ENCODE results near the gene FRA10AC1. TPM values are rescaled to one million over a fixed set of nuclear protein-coding genes. Genes with fewer than 3 reads are reported as not detected.

Gene FRA10AC1
- total RNA-seq, 2 donors from 2014 or later, result 20.0 to 23.7 TPM

DNA sequence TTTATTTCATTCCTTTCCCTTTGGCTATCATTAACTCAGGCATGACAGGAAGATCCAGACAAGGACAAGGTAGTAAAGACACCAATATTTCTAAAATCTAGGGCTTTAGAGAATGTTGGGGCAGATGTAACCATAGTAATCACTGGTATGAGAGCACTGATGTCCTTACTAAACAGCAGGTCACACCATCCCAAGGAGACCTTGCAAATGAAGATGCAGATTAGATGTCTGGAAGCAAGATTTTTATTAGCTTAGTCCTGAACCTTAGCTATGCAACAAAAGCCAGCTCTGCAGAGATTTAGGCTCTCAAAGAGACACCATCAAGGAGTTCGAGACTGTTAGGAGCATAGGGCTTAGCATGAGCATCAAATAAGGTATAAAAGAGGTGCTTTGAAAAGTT lies 23.6 kb upstream of the FRA10AC1 start:
- intact Hi-C loops (cut with DNase I), result no loop called here
- Histone ChIP-seq H3K9me3 (no peaks in the 10 kb centered on the region), H3K4me1 (peaks cover 10% of the 10 kb centered on the region), H3K27me3 (no peaks in the 10 kb centered on the region), H3K27ac (no peak overlapping the region), H3K36me3 (replicated peaks in 1 of 2; ENCODE audit: insufficient read depth in 1 of 2, low read depth in 2 of 2) (no peaks in the 10 kb centered on the region), H3K4me3 (no peak overlapping the region)
- 38 to 62% methylated on average over 1 of the region's 1 CpG for WGBS, 2 donors
- DNase-seq, result no peak
- TF ChIP-seq CTCF (IDR thresholded peaks at IDR 0.05) (no peak), POLR2A (IDR thresholded peaks at IDR 0.05) (no peak)
- no peak for ATAC-seq

- H3K9me3 ChIP-seq, result no peaks in the 10 kb centered on the region
- DNase-seq (no peak), ATAC-seq (no peak)
- H3K27me3 ChIP-seq, result no peaks in the 10 kb centered on the region
- no peak overlapping the region for H3K4me3 ChIP-seq
- H3K36me3 ChIP-seq (replicated peaks in 1 of 2; ENCODE audit: insufficient read depth in 1 of 2, low read depth in 2 of 2), result no peaks in the 10 kb centered on the region
- no peaks in the 10 kb centered on the region for H3K4me1 ChIP-seq
- H3K27ac ChIP-seq, result no peak overlapping the region
- 69 to 77% methylated on average over 2 of the region's 2 CpGs for WGBS, 2 donors
- TF ChIP-seq POLR2A (IDR thresholded peaks at IDR 0.05) (no peak), CTCF (IDR thresholded peaks at IDR 0.05) (no peak)
- intact Hi-C loops (cut with DNase I), result no loop called here
Observed at GRCh38 chr10:93723153-93723552, 20.8 kb upstream of the FRA10AC1 start.

DNA sequence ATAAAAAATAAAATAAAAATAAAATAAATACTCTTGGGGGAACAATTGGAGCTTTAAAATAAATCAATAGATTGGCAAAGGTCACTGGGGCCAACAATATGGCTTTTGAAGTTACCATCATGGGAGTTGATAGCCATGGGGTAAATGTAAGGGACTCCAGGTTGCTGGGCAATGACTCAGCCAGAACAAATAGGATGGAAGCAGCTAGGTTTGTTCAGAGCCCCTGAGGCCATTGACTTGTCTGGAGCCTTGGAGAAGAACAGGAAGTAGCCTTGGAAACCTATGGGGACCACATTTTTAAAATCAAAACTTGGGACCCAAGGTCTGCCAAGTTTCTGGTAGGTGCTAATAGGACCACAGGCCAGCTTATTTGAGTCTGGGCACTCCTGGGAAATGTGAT lies 20.2 kb upstream of the FRA10AC1 start:
- Histone ChIP-seq H3K27me3 (no peaks in the 10 kb centered on the region), H3K9me3 (no peaks in the 10 kb centered on the region), H3K4me3 (no peak overlapping the region), H3K4me1 (no peaks in the 10 kb centered on the region), H3K36me3 (replicated peaks in 1 of 2; ENCODE audit: insufficient read depth in 1 of 2, low read depth in 2 of 2) (no peaks in the 10 kb centered on the region), H3K27ac (no peak overlapping the region)
- DNase-seq (no peak), ATAC-seq (no peak)
- TF ChIP-seq POLR2A (IDR thresholded peaks at IDR 0.05) (no peak), CTCF (IDR thresholded peaks at IDR 0.05) (no peak)
- intact Hi-C loops (cut with DNase I), result no loop called here

DNA sequence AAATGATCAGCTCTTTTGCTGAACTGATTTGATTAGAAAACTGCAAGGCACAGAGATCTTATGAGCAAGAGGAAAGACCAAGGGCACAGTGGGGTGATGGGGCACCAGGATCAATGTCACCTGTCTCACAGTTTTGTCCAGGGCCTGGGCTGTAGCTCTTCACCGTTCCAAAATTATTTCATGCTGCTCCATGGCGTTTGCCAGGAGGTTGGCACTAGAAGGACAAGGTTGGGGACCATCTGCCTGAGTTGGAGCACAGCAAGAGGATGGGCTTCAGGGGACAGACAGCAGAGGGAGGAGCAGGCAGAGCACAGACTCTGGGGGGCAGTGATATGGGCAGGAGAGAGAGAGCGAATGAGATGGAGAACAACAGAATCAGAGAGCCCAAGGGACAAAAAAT lies 17.5 kb upstream of the FRA10AC1 start:
- Histone ChIP-seq H3K9me3 (no peaks in the 10 kb centered on the region), H3K4me3 (no peak overlapping the region), H3K27me3 (no peaks in the 10 kb centered on the region), H3K27ac (no peak overlapping the region), H3K36me3 (replicated peaks in 1 of 2; ENCODE audit: insufficient read depth in 1 of 2, low read depth in 2 of 2) (no peaks in the 10 kb centered on the region), H3K4me1 (no peaks in the 10 kb centered on the region)
- intact Hi-C loops (cut with DNase I), result no loop called here
- 55 to 56% methylated on average over 3 of the region's 3 CpGs for WGBS, 2 donors
- DNase-seq (no peak), ATAC-seq (no peak)
- no peak for TF ChIP-seq POLR2A (IDR thresholded peaks at IDR 0.05)
- TF ChIP-seq CTCF (IDR thresholded peaks at IDR 0.05), result no peak

GRCh38 chr10:93718937-93719725 lies 16.7 kb upstream of the FRA10AC1 start:
- ATAC-seq (no peak), DNase-seq (peak in 2 of 4 donors; percentile 10 to 23)
- Histone ChIP-seq H3K27ac (no peak overlapping the region), H3K4me3 (no peak overlapping the region), H3K36me3 (replicated peaks in 1 of 2; ENCODE audit: insufficient read depth in 1 of 2, low read depth in 2 of 2) (no peaks in the 10 kb centered on the region), H3K27me3 (no peaks in the 10 kb centered on the region), H3K9me3 (no peaks in the 10 kb centered on the region), H3K4me1 (no peaks in the 10 kb centered on the region)
- WGBS, 2 donors, result 51 to 55% methylated on average over 8 of the region's 8 CpGs
- no peak for TF ChIP-seq CTCF (IDR thresholded peaks at IDR 0.05)
- TF ChIP-seq POLR2A (IDR thresholded peaks at IDR 0.05), result no peak
- intact Hi-C loops (cut with DNase I), result no loop called here

Measured in body of pancreas (tissue), 4 donors.